Keratinocyte (primary cell): ENCODE data around the gene LGSN. TPM values are rescaled to one million over a fixed set of nuclear protein-coding genes. Genes with fewer than 3 reads are reported as not detected.

Source experiments
- DNase-seq: peaks from one replicate; pipeline ENCODE4 v3.0.0-alpha.2; 2011; ENCODE audit warnings: low read depth, missing footprints, low spot score
- FAIRE-seq: peaks from 2 replicates; lab custom pipeline; 2011; peaks lifted over from hg19 to GRCh38; lab: Jason Lieb, UNC
- H2AFZ ChIP-seq: 2 replicates; pipeline ENCODE4 v1.6.0; 2012; ENCODE audit warnings: low read length, control low read depth, inconsistent platforms; ENCODE audit not compliant: control insufficient read depth
- H3K27ac ChIP-seq: 2 replicates; pipeline ENCODE4 v1.5.1; 2011; ENCODE audit warnings: low read length; ENCODE audit not compliant: control insufficient read depth, insufficient read depth
- H3K27me3 ChIP-seq: 3 replicates; pipeline ENCODE4 v1.6.0; 2011; ENCODE audit warnings: low read length; ENCODE audit not compliant: control insufficient read depth, insufficient read depth; ENCODE audit errors: extremely low read depth
- H3K36me3 ChIP-seq, 2 experiments: 2 replicates in 1 of 2; 3 replicates in 1 of 2; pipeline ENCODE4 v1.5.1; 2011; ENCODE audit warnings: low read length in 2 of 2, mild to moderate bottlenecking in 1 of 2; ENCODE audit not compliant: control insufficient read depth in 2 of 2, insufficient read depth in 2 of 2; ENCODE audit errors: extremely low read depth in 1 of 2
- H3K4me1 ChIP-seq: 3 replicates; pipeline ENCODE4 v1.5.1; 2011; ENCODE audit warnings: low read length; ENCODE audit not compliant: control insufficient read depth, insufficient read depth; ENCODE audit errors: extremely low read depth
- H3K4me2 ChIP-seq: 3 replicates; pipeline ENCODE4 v1.6.0; 2011; ENCODE audit warnings: low read depth, low read length; ENCODE audit not compliant: control insufficient read depth, insufficient read depth; ENCODE audit errors: extremely low read depth
- H3K4me3 ChIP-seq, 3 experiments: fragments of 200-600 bp in 1 of 3; sonication (generic) in 1 of 3; 2 replicates in 2 of 3; 3 replicates in 1 of 3; pipeline ENCODE4 v1.5.1; 2011 to 2016; ENCODE audit warnings: low read length in 3 of 3, mild to moderate bottlenecking in 3 of 3, control low read depth in 2 of 3, inconsistent platforms in 1 of 3, low read depth in 1 of 3, mixed read lengths in 1 of 3, mixed run types in 1 of 3, moderate library complexity in 1 of 3; ENCODE audit not compliant: control insufficient read depth in 2 of 3, insufficient read depth in 2 of 3; ENCODE audit errors: extremely low read depth in 1 of 3
- H3K79me2 ChIP-seq: 2 replicates; pipeline ENCODE4 v1.6.0; 2012; ENCODE audit warnings: low read length; ENCODE audit not compliant: control insufficient read depth, insufficient read depth
- H3K9ac ChIP-seq: 3 replicates; pipeline ENCODE4 v1.6.0; 2011; ENCODE audit warnings: low read length; ENCODE audit not compliant: control insufficient read depth, insufficient read depth; ENCODE audit errors: extremely low read depth
- H3K9me1 ChIP-seq: 3 replicates; pipeline ENCODE4 v1.6.0; 2011; ENCODE audit warnings: low read length; ENCODE audit not compliant: control insufficient read depth, insufficient read depth; ENCODE audit errors: extremely low read depth
- H3K9me3 ChIP-seq: 2 replicates; pipeline ENCODE4 v1.5.1; 2012; ENCODE audit warnings: low read depth, low read length; ENCODE audit not compliant: control insufficient read depth
- H4K20me1 ChIP-seq: 3 replicates; pipeline ENCODE4 v1.6.0; 2011; ENCODE audit warnings: low read length; ENCODE audit not compliant: control insufficient read depth, insufficient read depth; ENCODE audit errors: extremely low read depth
- EZH2 ChIP-seq: IDR thresholded peaks from one replicate; pipeline ENCODE4 v1.6.1; 2012; ENCODE audit warnings: inconsistent platforms, mild to moderate bottlenecking, low read length, moderate library complexity
- dilution Hi-C: fragments of 300-500 bp; cut with MboI; formaldehyde crosslinking; loops from one replicate; pipeline ENCODE4 v1.7.0; 2020; ENCODE audit warnings: low sequenced_read_pairs; ENCODE audit not compliant: extremely low pct_ligation_motif_present
- polyA plus RNA-seq, 5 experiments: library from polyadenylated mRNA; depleted of rRNA in 3 of 5; stranded (reverse) in 3 of 5; stranded (forward) in 1 of 5; unstranded in 1 of 5; fragments of >200 nt; gene quantifications; 1 replicate in 1 of 5; 2 replicates in 3 of 5; 3 replicates in 1 of 5; pipeline versions ENCODE4 v1.2.1 to v1.2.3, GENCODE V29; 2011 to 2012; ENCODE audit warnings: missing spikeins in 2 of 5, low read depth in 1 of 5, low replicate concordance in 1 of 5
- TF ChIP-seq, protein P1 (sequence below), 3 experiments: IDR thresholded peaks in 1 of 3; conservative IDR thresholded peaks in 1 of 3; optimal IDR thresholded peaks in 1 of 3; 2 replicates in 2 of 3; 3 replicates in 1 of 3; pipeline versions ENCODE3 to v1.5.1; 2011; ENCODE audit warnings: low read length in 3 of 3, mild to moderate bottlenecking in 3 of 3, moderate library complexity in 2 of 3, control low read depth in 1 of 3, inconsistent platforms in 1 of 3; ENCODE audit not compliant: insufficient read depth in 2 of 3; ENCODE audit errors: extremely low read depth in 1 of 3

Gene LGSN
- polyA plus RNA-seq, 1 donor (not counting 4 experiments of a cell fraction or from before 2014, with no cell fraction given) = not detected

DNA sequence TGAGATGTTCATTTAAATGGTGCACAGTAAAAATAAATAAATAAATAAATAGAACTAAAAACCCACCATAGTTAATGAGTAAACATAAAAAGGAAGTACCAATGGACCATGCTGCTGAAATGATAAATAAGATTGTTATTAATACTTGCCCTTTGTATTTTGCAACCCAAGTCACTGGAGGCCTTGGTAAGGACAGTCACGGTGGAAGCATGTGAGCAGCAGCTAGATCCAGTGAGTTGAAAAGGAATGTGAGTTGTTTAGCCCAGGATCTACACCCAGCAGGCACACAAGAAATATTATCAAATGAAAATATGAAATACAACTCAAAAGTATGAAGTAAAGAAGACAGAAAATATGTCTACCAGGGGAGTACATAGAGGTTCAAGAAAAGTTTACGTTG lies 6.7 kb downstream of the LGSN start:
- Histone ChIP-seq H3K4me2 (no peak overlapping the region), H2AFZ (no peak overlapping the region), H3K36me3 (no peaks in the 10 kb centered on the region), H3K9ac (no peak overlapping the region), H4K20me1 (no peaks in the 10 kb centered on the region), H3K9me3 (no peaks in the 10 kb centered on the region), H3K27ac (no peak overlapping the region), H3K4me1 (no peaks in the 10 kb centered on the region), H3K79me2 (no peaks in the 10 kb centered on the region), H3K9me1 (no peaks in the 10 kb centered on the region), H3K4me3 (no peak overlapping the region), H3K27me3 (no peaks in the 10 kb centered on the region)
- DNase-seq (no peak), FAIRE-seq (no peak)
- no peak for TF ChIP-seq EZH2
- TF ChIP-seq, protein P1, sequence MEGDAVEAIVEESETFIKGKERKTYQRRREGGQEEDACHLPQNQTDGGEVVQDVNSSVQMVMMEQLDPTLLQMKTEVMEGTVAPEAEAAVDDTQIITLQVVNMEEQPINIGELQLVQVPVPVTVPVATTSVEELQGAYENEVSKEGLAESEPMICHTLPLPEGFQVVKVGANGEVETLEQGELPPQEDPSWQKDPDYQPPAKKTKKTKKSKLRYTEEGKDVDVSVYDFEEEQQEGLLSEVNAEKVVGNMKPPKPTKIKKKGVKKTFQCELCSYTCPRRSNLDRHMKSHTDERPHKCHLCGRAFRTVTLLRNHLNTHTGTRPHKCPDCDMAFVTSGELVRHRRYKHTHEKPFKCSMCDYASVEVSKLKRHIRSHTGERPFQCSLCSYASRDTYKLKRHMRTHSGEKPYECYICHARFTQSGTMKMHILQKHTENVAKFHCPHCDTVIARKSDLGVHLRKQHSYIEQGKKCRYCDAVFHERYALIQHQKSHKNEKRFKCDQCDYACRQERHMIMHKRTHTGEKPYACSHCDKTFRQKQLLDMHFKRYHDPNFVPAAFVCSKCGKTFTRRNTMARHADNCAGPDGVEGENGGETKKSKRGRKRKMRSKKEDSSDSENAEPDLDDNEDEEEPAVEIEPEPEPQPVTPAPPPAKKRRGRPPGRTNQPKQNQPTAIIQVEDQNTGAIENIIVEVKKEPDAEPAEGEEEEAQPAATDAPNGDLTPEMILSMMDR (optimal IDR thresholded peaks at IDR 0.05 in 1 of 3, IDR thresholded peaks at IDR 0.05 in 1 of 3, conservative IDR thresholded peaks at IDR 0.05 in 1 of 3; ENCODE audit: extremely low read depth in 1 of 3, insufficient read depth in 2 of 3, low read length in 3 of 3) = no peak
- dilution Hi-C loops = no loop called here

DNA sequence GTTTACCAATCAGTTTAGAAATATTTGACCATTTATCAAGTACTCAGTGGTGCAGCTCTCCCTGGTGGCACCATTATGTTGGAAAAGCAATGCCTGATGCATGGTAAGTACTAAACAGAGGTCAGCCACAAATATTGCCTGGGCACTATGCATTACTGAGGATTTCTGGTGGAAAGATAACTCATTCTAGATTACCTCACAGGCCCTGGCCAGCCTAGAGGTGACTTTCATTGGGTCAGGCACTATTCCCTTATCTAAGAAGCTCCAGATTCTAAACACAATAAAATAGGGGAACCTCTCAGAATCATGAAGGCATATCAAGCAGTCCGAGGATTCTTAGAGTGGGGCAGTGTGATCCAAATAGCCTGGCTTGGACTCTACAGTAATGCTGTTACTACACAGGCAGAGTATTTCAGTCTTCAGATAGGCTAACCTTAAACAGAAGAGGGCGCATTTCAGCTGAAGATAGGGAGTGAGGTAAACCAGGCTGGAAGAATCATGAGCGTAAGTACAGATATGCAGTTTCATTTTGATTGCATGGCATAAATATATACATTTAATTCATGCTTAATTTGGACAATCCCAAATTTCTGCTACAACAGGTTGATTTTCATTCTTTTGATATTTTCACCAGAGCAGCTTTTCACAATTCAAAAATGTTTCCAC lies 12.1 kb downstream of the LGSN start:
- Histone ChIP-seq H3K36me3 (no peaks in the 10 kb centered on the region), H3K27ac (no peak overlapping the region), H3K9me3 (no peaks in the 10 kb centered on the region), H4K20me1 (no peaks in the 10 kb centered on the region), H3K4me2 (no peak overlapping the region), H3K9ac (no peak overlapping the region), H3K79me2 (no peaks in the 10 kb centered on the region), H2AFZ (no peak overlapping the region), H3K27me3 (no peaks in the 10 kb centered on the region), H3K4me1 (no peaks in the 10 kb centered on the region), H3K9me1 (no peaks in the 10 kb centered on the region), H3K4me3 (no peak overlapping the region)
- TF ChIP-seq, protein P1 (optimal IDR thresholded peaks at IDR 0.05 in 1 of 3, IDR thresholded peaks at IDR 0.05 in 1 of 3, conservative IDR thresholded peaks at IDR 0.05 in 1 of 3; ENCODE audit: extremely low read depth in 1 of 3, insufficient read depth in 2 of 3, low read length in 3 of 3) = peak; percentile 42 to 58 (median 43)
- no peak for TF ChIP-seq EZH2
- FAIRE-seq = peak; percentile 62
- no peak for DNase-seq
- dilution Hi-C loops = no loop called here
